Pancreas (tissue), 10 donors: ENCODE results near the gene LRRN4. TPM values are rescaled to one million over a fixed set of nuclear protein-coding genes. Genes with fewer than 3 reads are reported as not detected.

Source experiments
- ATAC-seq, 4 donors: fragments of 200-7000 bp; cut with Tn5 transposase; one replicate each; pipeline versions ENCODE4 v1.8.0 to v1.9.1; 2020; ENCODE audit warnings: mild to moderate bottlenecking in 4 of 4, moderate library complexity in 4 of 4
- DNase-seq, 6 donors: peaks; one replicate each; pipeline ENCODE4 v3.0.0-alpha.2; 2020
- FAIRE-seq: peaks from 2 replicates; lab custom pipeline; 2012; peaks lifted over from hg19 to GRCh38; lab: Jason Lieb, UNC
- H3K27ac ChIP-seq, 4 donors: fragments of 200-600 bp; sonication (generic); 1 replicate in 3 of 4; 2 replicates in 1 of 4; pipeline versions ENCODE4 v1.5.0 to v1.8.0; 2020
- H3K27me3 ChIP-seq, 4 donors: fragments of 200-600 bp; one replicate each; pipeline ENCODE4 v1.8.0; 2021
- H3K36me3 ChIP-seq, 3 donors: fragments of 200-600 bp; sonication (generic) in 1 of 3; one replicate each; pipeline versions ENCODE4 v1.5.0 to v1.8.0; 2020 to 2021
- H3K4me1 ChIP-seq, 3 donors: fragments of 200-600 bp; one replicate each; pipeline ENCODE4 v1.8.0; 2021
- H3K4me3 ChIP-seq, 4 donors: fragments of 200-600 bp; sonication (generic) in 2 of 4; one replicate each; pipeline versions ENCODE4 v1.5.0 to v1.8.0; 2020 to 2021
- H3K9me3 ChIP-seq, 4 donors: fragments of 200-600 bp; one replicate each; pipeline ENCODE4 v1.8.0; 2021
- CTCF ChIP-seq, 4 donors: fragments of 200-600 bp; sonication (generic) in 3 of 4; IDR thresholded peaks; one replicate each; pipeline versions ENCODE4 v1.5.0 to v1.8.0; 2021; ENCODE audit warnings: antibody characterized with exemption in 4 of 4
- WGBS, 2 donors: extraction: QIAGEN DNeasy Blood & Tissue Kit; methylation state at CpG; one replicate each; pipeline ENCODE4 v1.1.7; 2013; 5-methylcytosine and 5-hydroxymethylcytosine counted together
- intact Hi-C, 3 donors: fragments of 100-400 bp; cut with DNase I; formaldehyde crosslinking; loops; one replicate each; pipeline versions ENCODE4 v1.11.1 to v1.14.2; 2022
- polyA plus RNA-seq, 2 donors: library from polyadenylated mRNA; stranded (reverse); fragments of 200-250 nt; gene quantifications; one replicate each; pipeline ENCODE4 v1.2.3, GENCODE V29; 2013
- total RNA-seq, 6 donors: library from RNA; stranded (reverse); fragmentation: NEBNext Ultra II Directional in 4 of 6; extraction: Animal tissue kit (Norgen Biotek cat#: 25700) in 4 of 6; gene quantifications; one replicate each; pipeline versions ENCODE4 v1.2.1 to v1.2.4, GENCODE V29; 2021 to 2023
- donor health status: healthy with polysubstance abuse.
- donor health status: DM: no; HTN: no; CAD: no; lungs with moderate emphysema.
- donor health status: DM: no; HTN: no; CAD: no.
- donor health status: control.
- donor health status: control.
- donor health status: Bipolar disorder and iron deficiency.
- donor health status: DM: yes; HTN: yes; CAD: no.
- donor health status: DM: no; HTN: no; CAD: no.
- donor health status: DM: no; HTN: no; CAD: no.
- donor health status: DM: yes; HTN: yes; CAD: no.

LRRN4 gene
- total and polyA plus RNA-seq, 8 donors = 0.66 to 7.9 (median 2.7) TPM

DNA sequence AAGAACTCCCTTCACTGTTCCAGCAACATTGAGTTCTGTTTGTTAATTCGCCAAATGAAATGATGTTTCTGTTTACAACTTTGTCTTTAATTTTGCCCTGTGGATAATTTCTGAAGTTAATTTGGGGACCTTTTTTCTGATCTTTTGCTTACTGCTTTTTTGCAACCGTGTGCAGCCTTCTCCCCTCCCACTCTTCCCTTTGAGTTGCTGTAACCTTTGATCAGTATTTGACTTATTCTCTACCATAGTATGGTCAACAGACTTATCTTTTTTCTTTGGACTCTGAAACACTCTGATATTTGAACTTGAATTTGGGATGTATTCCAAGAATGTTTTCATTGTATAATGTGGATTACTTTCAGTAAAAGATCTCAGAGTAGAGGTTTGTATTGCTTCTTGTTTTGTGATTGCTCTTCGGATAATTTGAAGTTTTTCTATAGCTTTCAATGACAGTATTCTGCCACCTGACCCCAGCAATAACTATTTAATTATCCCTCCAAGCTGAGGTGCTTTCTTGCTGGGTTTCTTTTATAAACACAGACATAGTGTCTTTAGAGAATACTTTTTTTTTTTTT is 46.2 kb downstream of the LRRN4 start:
- DNase-seq (no peak), FAIRE-seq (peak; percentile 71), ATAC-seq (peak; percentile 30 to 66 (median 58))
- intact Hi-C loops = no loop called here
- TF ChIP-seq CTCF (IDR thresholded peaks at IDR 0.05) = no peak
- WGBS, 2 donors = 4 to 7% methylated on average over 3 of the region's 3 CpGs
- H3K4me1 ChIP-seq = peaks cover 0 to 23% (median 0%) of the 10 kb centered on the region in 3 donors
- peak overlapping the region in 3 of 4 donors; percentile 23 to 92 (median 83) for H3K27ac ChIP-seq
- peaks cover 0 to 17% (median 0%) of the 10 kb centered on the region in 3 donors for H3K36me3 ChIP-seq
- H3K9me3 ChIP-seq = no peaks in the 10 kb centered on the region
- peak overlapping the region in 2 of 4 donors; percentile 85 to 91 for H3K4me3 ChIP-seq
- H3K27me3 ChIP-seq = no peaks in the 10 kb centered on the region

DNA sequence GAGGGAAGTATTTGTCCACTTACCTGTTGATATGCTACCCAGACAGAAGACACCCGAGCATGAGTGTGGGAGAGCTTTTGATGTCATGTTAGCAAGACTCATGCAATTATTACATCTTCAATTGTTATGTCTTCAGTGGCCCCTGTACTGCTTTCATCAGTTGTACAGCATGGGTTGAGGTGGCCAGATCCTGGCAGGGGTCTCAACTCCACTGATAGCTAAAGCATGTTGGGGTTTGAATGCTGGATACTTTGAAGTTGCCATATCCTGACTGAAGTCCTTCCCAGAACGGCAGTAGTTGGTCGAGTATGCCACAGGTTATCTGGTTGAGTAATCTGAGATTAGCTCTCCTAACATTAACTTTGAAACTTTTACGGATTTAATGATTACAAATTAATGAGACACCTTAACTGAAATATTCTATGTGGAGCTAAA is 46.7 kb downstream of the LRRN4 start:
- no peak for DNase-seq
- intact Hi-C loops = no loop called here

DNA sequence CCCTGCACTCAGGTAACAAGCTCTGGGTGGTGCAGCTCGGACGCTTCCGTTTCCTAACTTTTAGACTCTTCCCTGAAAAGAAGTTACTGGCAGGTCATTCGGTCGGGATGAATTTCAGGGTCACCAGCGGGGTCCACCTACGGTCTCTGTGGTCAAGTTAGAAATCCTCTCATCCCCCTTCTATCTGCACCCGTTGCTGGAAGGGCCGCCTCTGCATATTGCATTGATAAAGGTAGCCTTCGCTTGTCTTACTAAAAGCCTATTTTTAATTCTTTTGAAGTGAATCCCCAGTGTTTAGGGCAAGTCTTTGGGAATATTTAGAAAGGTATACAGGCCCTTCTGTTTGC is 47.3 kb downstream of the LRRN4 start:
- Histone ChIP-seq H3K4me3 (peak overlapping the region; percentile 82 to 96 (median 88)), H3K36me3 (peaks cover 0 to 13% (median 0%) of the 10 kb centered on the region in 3 donors), H3K27ac (peak overlapping the region; percentile 71 to 92 (median 84)), H3K27me3 (no peaks in the 10 kb centered on the region), H3K4me1 (peaks cover 0 to 23% (median 0%) of the 10 kb centered on the region in 3 donors), H3K9me3 (no peaks in the 10 kb centered on the region)
- intact Hi-C loops = no loop called here
- ATAC-seq (no peak), FAIRE-seq (no peak), DNase-seq (no peak)
- no peak for TF ChIP-seq CTCF (IDR thresholded peaks at IDR 0.05)
- WGBS, 2 donors = 0 to 1% methylated on average over 10 of the region's 10 CpGs

More for the DNA sequence above, 46.7 kb downstream of the LRRN4 start:
- no peak for FAIRE-seq
- Histone ChIP-seq H3K4me3 (peak overlapping the region; percentile 82 to 96 (median 88)), H3K36me3 (peaks cover 0 to 17% (median 0%) of the 10 kb centered on the region in 3 donors), H3K4me1 (peaks cover 0 to 23% (median 0%) of the 10 kb centered on the region in 3 donors), H3K9me3 (no peaks in the 10 kb centered on the region), H3K27ac (peak overlapping the region in 2 of 4 donors; percentile 83 to 92), H3K27me3 (no peaks in the 10 kb centered on the region)
- 1% methylated on average over 4 of the region's 4 CpGs for WGBS, 2 donors
- ATAC-seq = no peak
- TF ChIP-seq CTCF (IDR thresholded peaks at IDR 0.05) = no peak

GRCh38 chr20:6000871-6001270 is 53.0 kb downstream of the LRRN4 start:
- no peak for FAIRE-seq
- no peak for DNase-seq
- Histone ChIP-seq H3K36me3 (no peaks in the 10 kb centered on the region), H3K4me3 (no peak overlapping the region), H3K4me1 (peaks cover 0 to 8% (median 0%) of the 10 kb centered on the region in 3 donors), H3K9me3 (no peaks in the 10 kb centered on the region), H3K27me3 (no peaks in the 10 kb centered on the region), H3K27ac (no peak overlapping the region)
- TF ChIP-seq CTCF (IDR thresholded peaks at IDR 0.05) = no peak
- WGBS, 2 donors = 84% methylated on average over 8 of the region's 8 CpGs
- intact Hi-C loops = no loop called here
- ATAC-seq = no peak

DNA sequence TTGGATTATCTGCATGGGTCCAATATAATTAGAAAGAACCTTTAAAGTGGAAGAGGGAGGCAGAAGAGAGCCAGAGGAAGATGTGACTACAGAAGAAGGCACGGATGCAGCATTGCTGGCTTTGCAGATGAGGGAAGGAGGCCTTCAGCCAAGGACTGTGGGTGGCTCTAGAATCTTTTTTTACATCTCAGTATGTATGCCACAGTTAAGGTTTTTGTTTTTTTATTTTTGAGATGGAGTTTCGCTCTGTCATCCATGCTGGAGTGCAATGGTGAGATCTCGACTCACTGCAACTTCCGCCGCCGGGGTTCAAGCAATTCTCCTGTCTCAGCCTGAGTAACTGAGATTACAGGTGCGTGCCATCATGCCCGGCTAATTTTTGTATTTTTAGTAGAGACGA is 54.1 kb downstream of the LRRN4 start:
- no peak for FAIRE-seq
- intact Hi-C loops = no loop called here

More for the DNA sequence above, 54.1 kb downstream of the LRRN4 start:
- Histone ChIP-seq H3K9me3 (no peaks in the 10 kb centered on the region), H3K27ac (no peak overlapping the region), H3K4me3 (no peak overlapping the region), H3K27me3 (no peaks in the 10 kb centered on the region), H3K4me1 (peaks cover 0 to 1% (median 0%) of the 10 kb centered on the region in 3 donors), H3K36me3 (no peaks in the 10 kb centered on the region)
- 91 to 97% methylated on average over 9 of the region's 9 CpGs for WGBS, 2 donors
- ATAC-seq (no peak), DNase-seq (no peak)
- TF ChIP-seq CTCF (IDR thresholded peaks at IDR 0.05) = no peak
